ENCODE measurements around the gene PODXL2.

The PODXL2 gene

DNA sequence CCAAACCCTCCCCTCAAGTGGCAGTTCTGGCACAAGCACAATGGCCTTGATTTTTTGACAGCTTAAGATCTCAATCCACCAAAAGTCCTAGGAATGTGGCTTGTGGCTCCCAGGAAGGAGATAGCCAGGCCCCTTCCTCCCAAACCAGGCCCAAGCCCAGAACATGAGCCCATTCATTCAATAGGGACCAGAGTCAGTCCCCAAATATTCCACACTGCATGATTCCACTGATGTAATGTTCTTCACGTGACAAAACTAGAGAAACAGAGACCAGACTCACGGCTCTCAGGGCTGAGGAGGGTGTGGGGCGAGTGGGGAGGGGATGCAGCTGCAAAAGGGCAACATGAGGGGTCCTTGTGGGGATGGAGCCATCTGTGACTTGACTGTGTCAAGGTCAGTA lies 69.3 kb downstream of the PODXL2 start:
- Histone ChIP-seq H3K27me3 (replicated peaks; ENCODE audit: control insufficient read depth, insufficient read depth, low read length) (no peaks in the 10 kb centered on the region), H3K4me3 (replicated peaks; ENCODE audit: low read depth, low read length) (no peak overlapping the region), H3K36me3 (ENCODE audit: control insufficient read depth, insufficient read depth, low read length) (peaks cover 35% of the 10 kb centered on the region)
- no peak for DNase-seq (ENCODE audit: extremely low read depth, insufficient read length)
- TF ChIP-seq, protein P1, sequence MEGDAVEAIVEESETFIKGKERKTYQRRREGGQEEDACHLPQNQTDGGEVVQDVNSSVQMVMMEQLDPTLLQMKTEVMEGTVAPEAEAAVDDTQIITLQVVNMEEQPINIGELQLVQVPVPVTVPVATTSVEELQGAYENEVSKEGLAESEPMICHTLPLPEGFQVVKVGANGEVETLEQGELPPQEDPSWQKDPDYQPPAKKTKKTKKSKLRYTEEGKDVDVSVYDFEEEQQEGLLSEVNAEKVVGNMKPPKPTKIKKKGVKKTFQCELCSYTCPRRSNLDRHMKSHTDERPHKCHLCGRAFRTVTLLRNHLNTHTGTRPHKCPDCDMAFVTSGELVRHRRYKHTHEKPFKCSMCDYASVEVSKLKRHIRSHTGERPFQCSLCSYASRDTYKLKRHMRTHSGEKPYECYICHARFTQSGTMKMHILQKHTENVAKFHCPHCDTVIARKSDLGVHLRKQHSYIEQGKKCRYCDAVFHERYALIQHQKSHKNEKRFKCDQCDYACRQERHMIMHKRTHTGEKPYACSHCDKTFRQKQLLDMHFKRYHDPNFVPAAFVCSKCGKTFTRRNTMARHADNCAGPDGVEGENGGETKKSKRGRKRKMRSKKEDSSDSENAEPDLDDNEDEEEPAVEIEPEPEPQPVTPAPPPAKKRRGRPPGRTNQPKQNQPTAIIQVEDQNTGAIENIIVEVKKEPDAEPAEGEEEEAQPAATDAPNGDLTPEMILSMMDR (IDR thresholded peaks at IDR 0.05; ENCODE audit: insufficient read depth, low read length, poor library complexity, severe bottlenecking), result no peak

DNA sequence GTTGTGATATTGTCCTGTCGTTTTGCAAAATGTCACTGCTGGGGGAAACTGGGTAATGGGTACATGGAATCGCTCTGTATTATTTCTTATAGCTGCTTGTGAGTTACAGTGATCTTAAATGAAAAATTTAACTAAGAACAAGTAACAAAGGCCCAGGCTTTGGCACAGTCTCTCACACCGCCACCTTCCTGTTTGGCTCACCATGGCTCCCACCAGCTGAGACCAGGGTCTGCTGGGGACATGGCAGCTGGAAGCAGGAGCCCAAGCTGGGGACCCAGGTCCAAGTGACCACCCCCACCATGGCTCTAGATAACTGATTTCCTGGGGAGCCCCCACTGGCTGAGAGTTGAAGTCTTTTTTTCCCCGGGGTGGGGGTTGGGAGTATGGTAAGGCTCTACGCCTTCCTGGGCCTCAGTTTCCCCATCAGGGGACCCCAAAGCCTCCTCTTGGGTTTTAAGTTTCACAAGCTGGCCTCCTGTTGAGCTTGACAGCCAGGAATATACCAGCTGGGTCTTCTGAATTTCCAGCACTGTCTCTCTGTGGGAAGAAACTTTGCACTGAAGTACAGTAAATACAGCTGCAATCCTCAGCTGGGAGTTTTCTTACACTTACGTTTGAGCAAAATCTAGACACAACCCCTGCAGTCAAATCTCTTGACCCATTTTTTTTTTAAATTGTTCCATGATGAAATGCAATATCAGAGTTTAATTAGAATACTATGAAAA lies 69.9 kb downstream of the PODXL2 start:
- no peak for DNase-seq (ENCODE audit: extremely low read depth, insufficient read length)
- H3K27me3 ChIP-seq (replicated peaks; ENCODE audit: control insufficient read depth, insufficient read depth, low read length), result no peaks in the 10 kb centered on the region
- no peak overlapping the region for H3K4me3 ChIP-seq (replicated peaks; ENCODE audit: low read depth, low read length)
- H3K36me3 ChIP-seq (ENCODE audit: control insufficient read depth, insufficient read depth, low read length), result peaks cover 32% of the 10 kb centered on the region
- TF ChIP-seq, protein P1 (IDR thresholded peaks at IDR 0.05; ENCODE audit: insufficient read depth, low read length, poor library complexity, severe bottlenecking), result no peak

DNA sequence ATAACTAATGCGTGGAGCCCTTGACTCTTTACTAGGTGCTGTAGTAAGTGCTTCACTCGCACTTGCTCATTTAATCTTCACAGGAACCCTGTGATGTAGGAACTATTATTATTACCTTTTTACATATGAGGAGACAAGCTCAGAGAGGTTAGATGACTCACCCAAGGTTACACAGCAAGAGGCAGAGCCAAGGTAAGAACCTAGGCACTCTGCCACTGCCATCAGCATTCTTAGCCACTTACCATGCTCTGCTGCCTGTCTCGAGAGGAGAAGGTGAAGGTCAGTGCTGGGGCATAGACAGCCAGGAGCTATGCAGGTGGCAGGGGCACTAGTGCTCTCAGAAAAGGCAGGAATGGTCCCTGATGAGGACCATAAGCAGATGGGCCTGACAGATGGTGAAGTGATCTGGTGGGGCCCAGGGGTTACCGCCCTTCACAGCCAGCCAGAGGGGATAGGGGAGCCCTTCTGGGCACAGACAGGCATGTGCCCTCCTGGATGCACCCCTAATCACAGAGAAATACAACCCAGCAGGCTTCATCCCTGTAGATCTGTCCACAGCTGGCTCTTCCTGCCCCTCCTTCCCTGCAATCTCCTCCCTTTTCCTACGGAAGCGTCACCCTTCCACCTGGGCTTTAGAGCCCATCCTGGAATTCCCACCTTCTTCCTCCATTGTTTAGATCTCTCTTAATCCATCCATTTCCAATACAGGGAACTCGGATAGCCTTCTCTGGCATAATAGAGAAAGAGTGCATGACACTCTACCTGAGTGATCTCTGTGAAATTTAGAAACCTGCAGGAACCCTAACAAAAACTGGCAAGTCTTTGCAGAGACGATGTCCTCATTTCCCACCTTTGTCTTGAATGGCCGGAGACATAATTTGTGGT lies 70.7 kb downstream of the PODXL2 start:
- Histone ChIP-seq H3K27me3 (replicated peaks; ENCODE audit: control insufficient read depth, insufficient read depth, low read length) (no peaks in the 10 kb centered on the region), H3K4me3 (replicated peaks; ENCODE audit: low read depth, low read length) (no peak overlapping the region), H3K36me3 (ENCODE audit: control insufficient read depth, insufficient read depth, low read length) (peaks cover 29% of the 10 kb centered on the region)
- no peak for DNase-seq (ENCODE audit: extremely low read depth, insufficient read length)
- TF ChIP-seq, protein P1 (IDR thresholded peaks at IDR 0.05; ENCODE audit: insufficient read depth, low read length, poor library complexity, severe bottlenecking), result no peak

DNA sequence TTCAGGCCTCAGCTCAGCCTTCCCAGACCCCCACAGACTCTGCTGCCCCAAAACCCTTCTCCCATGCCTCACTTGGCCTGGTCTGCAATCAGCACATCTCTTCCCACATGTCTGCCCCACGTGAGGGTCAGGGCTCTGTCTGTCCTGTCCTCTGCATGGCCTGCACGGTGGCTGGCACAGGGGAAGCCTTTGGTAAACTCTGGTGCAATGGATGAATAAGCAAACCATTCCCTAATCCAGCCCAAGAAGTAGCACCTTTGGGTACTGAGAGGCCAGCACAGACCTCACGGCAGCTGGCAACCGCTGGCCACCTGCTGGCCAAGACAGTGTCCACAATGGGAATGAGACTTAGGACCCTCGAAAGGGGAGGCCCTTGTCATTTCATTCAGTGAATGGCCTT lies 71.4 kb downstream of the PODXL2 start:
- Histone ChIP-seq H3K4me3 (replicated peaks; ENCODE audit: low read depth, low read length) (no peak overlapping the region), H3K36me3 (ENCODE audit: control insufficient read depth, insufficient read depth, low read length) (peaks cover 24% of the 10 kb centered on the region), H3K27me3 (replicated peaks; ENCODE audit: control insufficient read depth, insufficient read depth, low read length) (no peaks in the 10 kb centered on the region)
- DNase-seq (ENCODE audit: extremely low read depth, insufficient read length), result no peak
- TF ChIP-seq, protein P1 (IDR thresholded peaks at IDR 0.05; ENCODE audit: insufficient read depth, low read length, poor library complexity, severe bottlenecking), result no peak

DNA sequence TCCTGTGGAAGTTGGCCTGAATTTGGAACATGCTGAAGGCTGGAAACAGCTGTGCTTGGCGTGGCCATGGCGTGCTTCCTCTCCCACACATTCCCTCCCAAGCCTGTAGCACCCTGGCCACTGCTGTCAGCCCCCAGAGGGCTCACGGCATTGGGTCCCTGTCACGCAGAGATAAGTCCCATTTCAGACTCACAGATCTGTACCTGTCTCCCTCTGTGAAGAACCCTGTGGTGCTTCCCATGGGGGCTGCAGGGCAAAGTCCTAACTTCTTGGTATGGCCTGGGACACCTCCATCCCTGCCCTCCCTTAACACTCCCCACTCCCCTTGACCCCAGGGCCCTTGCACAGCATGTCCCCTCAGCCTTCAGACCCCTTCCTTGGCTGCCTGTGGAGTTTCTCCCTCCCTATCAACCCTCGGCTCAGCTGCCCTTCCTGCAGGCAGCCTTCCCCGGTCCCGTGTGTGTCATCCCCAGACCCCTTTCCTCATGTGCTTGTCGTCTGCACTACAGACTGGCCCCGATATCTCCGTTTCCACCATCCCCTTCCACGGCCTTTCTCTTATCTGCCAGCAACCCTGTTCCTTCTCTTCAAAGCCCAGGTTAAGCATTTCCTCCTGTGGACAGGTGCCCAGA lies 72.4 kb downstream of the PODXL2 start:
- H3K27me3 ChIP-seq (replicated peaks; ENCODE audit: control insufficient read depth, insufficient read depth, low read length), result no peaks in the 10 kb centered on the region
- no peak overlapping the region for H3K4me3 ChIP-seq (replicated peaks; ENCODE audit: low read depth, low read length)
- DNase-seq (ENCODE audit: extremely low read depth, insufficient read length), result no peak
- TF ChIP-seq, protein P1 (IDR thresholded peaks at IDR 0.05; ENCODE audit: insufficient read depth, low read length, poor library complexity, severe bottlenecking), result no peak
- H3K36me3 ChIP-seq (ENCODE audit: control insufficient read depth, insufficient read depth, low read length), result peaks cover 29% of the 10 kb centered on the region
